ENCODE results near the gene FAM181B. TPM values are rescaled to one million over a fixed set of nuclear protein-coding genes. Genes with fewer than 3 reads are reported as not detected.

Gene FAM181B
- total RNA-seq, 2 experiments from 2014 or later: not detected

- intact Hi-C loops (cut with micrococcal nuclease): no loop called here
- no peak overlapping the region for H3K4me3 Mint-ChIP-seq
- peaks cover 3% of the 10 kb centered on the region for H3K27me3 Mint-ChIP-seq
- H3K27ac Mint-ChIP-seq: no peak overlapping the region
- ChIA-PET CTCF (interaction anchor here (0.6 to 1.5 kb wide), 2 partner anchors 12 to 599 kb away, joined by 3 read pairs; no protein-coding TSS in a partner anchor), POLR2A (interaction anchor here (1.2 kb wide), 1 partner anchor 13 kb away, joined by 3 read pairs; no protein-coding TSS in a partner anchor)
- H3K4me1 Mint-ChIP-seq (ENCODE audit: low read depth): no peaks in the 10 kb centered on the region
- no peak for ATAC-seq
- DNase-seq: no peak
- H3K9me3 Mint-ChIP-seq: no peaks in the 10 kb centered on the region
- no peak for TF ChIP-seq CTCF (IDR thresholded peaks at IDR 0.05)
- no peaks in the 10 kb centered on the region for H3K36me3 Mint-ChIP-seq (ENCODE audit: low read depth)
These were observed 19.1 kb downstream of the FAM181B start for GRCh38 chr11:82714346-82715174.

GRCh38 chr11:82711648-82712047 lies 22.0 kb downstream of the FAM181B start:
- ChIA-PET POLR2A (no interaction called here), CTCF (interaction anchor here (1.1 kb wide), 1 partner anchor 8 kb away, joined by 3 read pairs; no protein-coding TSS in a partner anchor)
- no peaks in the 10 kb centered on the region for H3K9me3 Mint-ChIP-seq
- no peak overlapping the region for H3K27ac Mint-ChIP-seq
- no peak for TF ChIP-seq CTCF (IDR thresholded peaks at IDR 0.05)
- intact Hi-C loops (cut with micrococcal nuclease): no loop called here
- H3K4me3 Mint-ChIP-seq: no peak overlapping the region
- no peaks in the 10 kb centered on the region for H3K4me1 Mint-ChIP-seq (ENCODE audit: low read depth)
- no peak for DNase-seq
- no peak for ATAC-seq
- peaks cover 5% of the 10 kb centered on the region for H3K27me3 Mint-ChIP-seq
- H3K36me3 Mint-ChIP-seq (ENCODE audit: low read depth): no peaks in the 10 kb centered on the region

GRCh38 chr11:82703796-82704195 lies 29.9 kb downstream of the FAM181B start:
- DNase-seq (no peak), ATAC-seq (no peak)
- no peaks in the 10 kb centered on the region for H3K9me3 Mint-ChIP-seq
- H3K27ac Mint-ChIP-seq: no peak overlapping the region
- peaks cover 11% of the 10 kb centered on the region for H3K27me3 Mint-ChIP-seq
- CTCF ChIA-PET: interaction anchor here (1.2 to 2.0 kb wide), 2 partner anchors 8 to 14 kb away, joined by 3 to 7 read pairs; no protein-coding TSS in a partner anchor
- POLR2A ChIA-PET: no interaction called here
- TF ChIP-seq CTCF (IDR thresholded peaks at IDR 0.05): no peak
- no peak overlapping the region for H3K4me3 Mint-ChIP-seq
- intact Hi-C loops (cut with micrococcal nuclease): no loop called here
- H3K4me1 Mint-ChIP-seq (ENCODE audit: low read depth): no peaks in the 10 kb centered on the region
- H3K36me3 Mint-ChIP-seq (ENCODE audit: low read depth): no peaks in the 10 kb centered on the region

GRCh38 chr11:82703226-82703625 lies 30.4 kb downstream of the FAM181B start:
- no peaks in the 10 kb centered on the region for H3K9me3 Mint-ChIP-seq
- ChIA-PET POLR2A (no interaction called here), CTCF (interaction anchor here (1.0 to 1.2 kb wide), 2 partner anchors 12 to 145 kb away, joined by 3 read pairs; no protein-coding TSS in a partner anchor)
- H3K27me3 Mint-ChIP-seq: peaks cover 11% of the 10 kb centered on the region
- H3K4me3 Mint-ChIP-seq: no peak overlapping the region
- ATAC-seq (no peak), DNase-seq (no peak)
- no peak for TF ChIP-seq CTCF (IDR thresholded peaks at IDR 0.05)
- no peaks in the 10 kb centered on the region for H3K4me1 Mint-ChIP-seq (ENCODE audit: low read depth)
- no peaks in the 10 kb centered on the region for H3K36me3 Mint-ChIP-seq (ENCODE audit: low read depth)
- intact Hi-C loops (cut with micrococcal nuclease): no loop called here
- no peak overlapping the region for H3K27ac Mint-ChIP-seq

All from activated CD8-positive, alpha-beta T cell treated with anti-CD3 and anti-CD28 coated beads for 36 hours (primary cell).